Measurements from ENCODE around the gene BRD3. TPM values are rescaled to one million over a fixed set of nuclear protein-coding genes. Genes with fewer than 3 reads are reported as not detected.

BRD3 gene
- total and polyA plus RNA-seq, 11 donors: 10.3 to 37.3 (median 27.5) TPM

DNA sequence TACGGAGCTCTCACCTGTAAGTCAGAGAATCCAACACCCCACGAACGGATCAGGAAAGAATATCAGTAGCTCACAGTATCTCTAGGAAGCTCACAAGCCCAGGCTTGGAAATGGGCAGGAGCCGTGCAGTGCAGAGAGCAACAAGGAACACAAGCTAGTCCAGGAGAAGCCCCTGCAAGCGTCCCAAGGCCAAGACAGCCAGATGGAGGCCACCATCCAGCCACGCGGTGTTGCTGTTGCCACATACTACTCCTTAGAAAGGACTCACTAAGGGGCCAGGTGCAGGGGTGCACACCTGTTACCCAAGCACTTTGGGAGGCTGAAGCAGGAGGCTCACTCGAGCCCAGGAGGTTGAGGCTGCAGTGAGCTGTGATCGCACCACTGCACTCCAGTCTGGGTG lies 60.3 kb downstream of the BRD3 start:
- ATAC-seq: no peak
- Histone ChIP-seq H3K36me3 (no peaks in the 10 kb centered on the region), H3K27ac (no peak overlapping the region), H3K4me3 (no peak overlapping the region), H3K9me3 (no peaks in the 10 kb centered on the region), H3K4me1 (peaks cover 0 to 4% (median 0%) of the 10 kb centered on the region in 12 donors), H3K27me3 (no peaks in the 10 kb centered on the region)
- no peak for DNase-seq
- TF ChIP-seq, protein P1, sequence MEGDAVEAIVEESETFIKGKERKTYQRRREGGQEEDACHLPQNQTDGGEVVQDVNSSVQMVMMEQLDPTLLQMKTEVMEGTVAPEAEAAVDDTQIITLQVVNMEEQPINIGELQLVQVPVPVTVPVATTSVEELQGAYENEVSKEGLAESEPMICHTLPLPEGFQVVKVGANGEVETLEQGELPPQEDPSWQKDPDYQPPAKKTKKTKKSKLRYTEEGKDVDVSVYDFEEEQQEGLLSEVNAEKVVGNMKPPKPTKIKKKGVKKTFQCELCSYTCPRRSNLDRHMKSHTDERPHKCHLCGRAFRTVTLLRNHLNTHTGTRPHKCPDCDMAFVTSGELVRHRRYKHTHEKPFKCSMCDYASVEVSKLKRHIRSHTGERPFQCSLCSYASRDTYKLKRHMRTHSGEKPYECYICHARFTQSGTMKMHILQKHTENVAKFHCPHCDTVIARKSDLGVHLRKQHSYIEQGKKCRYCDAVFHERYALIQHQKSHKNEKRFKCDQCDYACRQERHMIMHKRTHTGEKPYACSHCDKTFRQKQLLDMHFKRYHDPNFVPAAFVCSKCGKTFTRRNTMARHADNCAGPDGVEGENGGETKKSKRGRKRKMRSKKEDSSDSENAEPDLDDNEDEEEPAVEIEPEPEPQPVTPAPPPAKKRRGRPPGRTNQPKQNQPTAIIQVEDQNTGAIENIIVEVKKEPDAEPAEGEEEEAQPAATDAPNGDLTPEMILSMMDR (IDR thresholded peaks at IDR 0.05): no peak
- no peak for TF ChIP-seq POLR2A (IDR thresholded peaks at IDR 0.05)
- WGBS, 4 donors: 82 to 89% (median 84%) methylated on average over 8 to 9 of the region's 9 CpGs
- intact Hi-C loops (cut with DNase I): loop anchor here in 1 of 10 donors (10.0 kb wide), 1 partner anchor 87 kb away; no protein-coding TSS in a partner anchor

DNA sequence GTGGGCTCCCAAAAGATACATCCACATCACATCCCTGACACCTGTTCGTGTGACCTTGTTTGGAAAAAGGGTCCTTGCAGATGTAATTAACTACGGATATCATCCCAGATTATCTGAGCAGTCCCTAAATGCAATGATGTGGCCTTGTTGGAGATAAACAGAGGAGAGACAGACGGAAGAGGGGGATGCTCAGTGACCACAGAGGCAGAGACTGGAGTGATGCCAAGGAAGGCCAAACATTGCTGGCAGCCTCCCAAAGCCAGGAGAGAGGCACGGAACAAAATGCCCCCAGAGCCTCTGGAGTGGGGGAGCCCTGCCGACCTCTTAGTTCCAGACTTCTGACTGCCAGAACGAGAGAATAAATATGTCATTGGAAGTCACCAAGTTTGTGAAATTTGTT lies 60.7 kb downstream of the BRD3 start:
- ATAC-seq: no peak

DNA sequence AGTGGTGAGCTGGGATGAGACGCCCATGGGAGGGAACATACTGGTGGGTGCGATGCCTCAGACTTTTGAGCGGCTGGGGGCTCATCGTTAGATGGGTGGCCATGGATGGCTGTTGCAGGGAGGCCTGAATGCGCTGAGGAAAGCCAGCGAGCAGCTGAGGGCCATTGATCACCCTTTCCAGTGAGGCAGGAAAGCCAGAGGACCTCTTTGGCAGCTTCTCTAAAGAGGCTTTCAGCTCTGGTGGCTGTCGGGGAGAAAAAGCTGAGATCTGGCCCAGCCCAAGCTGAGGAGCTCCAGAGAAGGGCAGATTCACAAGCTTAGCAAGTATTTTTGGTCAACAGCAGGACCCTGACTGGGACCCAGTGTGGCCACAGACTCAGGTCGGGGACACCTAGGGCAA lies 62.4 kb downstream of the BRD3 start:
- H3K27ac ChIP-seq: no peak overlapping the region
- H3K36me3 ChIP-seq: no peaks in the 10 kb centered on the region
- ATAC-seq (no peak), DNase-seq (no peak)
- WGBS, 4 donors: 80 to 91% (median 87%) methylated on average over 6 to 8 of the region's 8 CpGs
- TF ChIP-seq, protein P1 (IDR thresholded peaks at IDR 0.05): no peak
- no peak for TF ChIP-seq POLR2A (IDR thresholded peaks at IDR 0.05)
- no peaks in the 10 kb centered on the region for H3K27me3 ChIP-seq
- no peaks in the 10 kb centered on the region for H3K4me1 ChIP-seq
- intact Hi-C loops (cut with DNase I): loop anchor here in 1 of 10 donors (10.0 kb wide), 1 partner anchor 89 kb away; no protein-coding TSS in a partner anchor
- no peaks in the 10 kb centered on the region for H3K9me3 ChIP-seq
- no peak overlapping the region for H3K4me3 ChIP-seq

More for the DNA sequence above, 60.7 kb downstream of the BRD3 start:
- intact Hi-C loops (cut with DNase I): loop anchor here in 1 of 10 donors (10.0 kb wide), 1 partner anchor 88 kb away; no protein-coding TSS in a partner anchor
- Histone ChIP-seq H3K4me1 (peaks cover 0 to 4% (median 0%) of the 10 kb centered on the region in 12 donors), H3K27me3 (no peaks in the 10 kb centered on the region), H3K27ac (no peak overlapping the region), H3K9me3 (no peaks in the 10 kb centered on the region), H3K4me3 (no peak overlapping the region), H3K36me3 (no peaks in the 10 kb centered on the region)
- no peak for DNase-seq
- WGBS, 4 donors: 44 to 54% (median 44%) methylated on average over 6 of the region's 6 CpGs
- TF ChIP-seq POLR2A (IDR thresholded peaks at IDR 0.05): no peak
- TF ChIP-seq, protein P1 (IDR thresholded peaks at IDR 0.05): no peak

DNA sequence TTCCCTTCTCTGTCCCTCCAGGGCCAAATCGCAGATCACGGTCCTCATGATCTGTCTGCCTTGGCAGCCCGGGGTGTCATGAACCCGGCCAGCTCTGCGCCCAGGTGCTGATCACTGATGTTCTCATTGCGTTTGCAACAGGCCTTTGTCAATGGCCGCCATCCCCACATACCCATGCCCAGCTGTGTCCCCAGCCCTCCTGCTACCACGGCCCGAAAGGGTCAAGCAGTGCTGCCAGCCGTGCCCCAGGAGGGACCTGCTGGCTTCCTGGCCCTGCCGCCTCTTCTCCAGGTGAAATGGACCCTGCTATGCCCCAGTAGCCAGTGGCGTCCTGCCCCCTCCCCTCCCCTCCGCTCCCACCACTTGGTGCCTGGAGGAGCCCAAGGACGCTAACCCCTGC lies 62.9 kb downstream of the BRD3 start:
- intact Hi-C loops (cut with DNase I): loop anchor here in 1 of 10 donors (10.0 kb wide), 1 partner anchor 90 kb away; no protein-coding TSS in a partner anchor
- H3K36me3 ChIP-seq: no peaks in the 10 kb centered on the region
- TF ChIP-seq, protein P1 (IDR thresholded peaks at IDR 0.05): no peak
- TF ChIP-seq POLR2A (IDR thresholded peaks at IDR 0.05): no peak
- H3K27me3 ChIP-seq: no peaks in the 10 kb centered on the region
- no peaks in the 10 kb centered on the region for H3K9me3 ChIP-seq
- no peaks in the 10 kb centered on the region for H3K4me1 ChIP-seq
- ATAC-seq (no peak), DNase-seq (no peak)
- WGBS, 4 donors: 85 to 92% (median 87%) methylated on average over 11 to 14 of the region's 14 CpGs
- H3K27ac ChIP-seq: no peak overlapping the region
- H3K4me3 ChIP-seq: no peak overlapping the region

All from heart left ventricle (tissue), 16 donors.